ENCODE results near the gene ZNF148.
A peak's percentile ranks its signal among the peaks of the same experiment; 100 is the strongest.

The ZNF148 gene

DNA sequence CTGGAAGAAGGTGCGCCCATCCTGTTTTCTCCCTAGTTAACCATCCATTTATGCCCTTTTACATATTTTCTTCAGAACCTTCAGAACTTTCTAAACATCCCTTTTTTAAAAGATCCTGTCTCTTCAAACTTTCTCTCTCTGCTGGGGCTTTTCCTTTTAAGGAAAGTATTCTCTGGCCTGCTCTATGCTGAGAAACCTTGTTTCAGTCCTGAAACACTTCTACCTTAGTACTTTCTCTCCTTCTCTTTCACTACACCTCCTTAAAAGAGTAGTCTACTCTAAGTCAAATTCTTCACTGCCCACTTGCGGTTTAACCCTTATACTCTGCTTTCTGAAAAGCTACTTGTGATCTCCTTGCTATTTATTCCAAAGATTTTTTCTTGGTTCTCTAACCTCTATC is 97.0 kb downstream of the ZNF148 start:
- no peak for DNase-seq (ENCODE audit: low read depth)

- DNase-seq (ENCODE audit: low read depth), result no peak
Observed at GRCh38 chr3:125271127-125271526, 104.0 kb downstream of the ZNF148 start.

- no peak for DNase-seq (ENCODE audit: low read depth)
Observed at GRCh38 chr3:125267460-125267859, 107.7 kb downstream of the ZNF148 start.

DNA sequence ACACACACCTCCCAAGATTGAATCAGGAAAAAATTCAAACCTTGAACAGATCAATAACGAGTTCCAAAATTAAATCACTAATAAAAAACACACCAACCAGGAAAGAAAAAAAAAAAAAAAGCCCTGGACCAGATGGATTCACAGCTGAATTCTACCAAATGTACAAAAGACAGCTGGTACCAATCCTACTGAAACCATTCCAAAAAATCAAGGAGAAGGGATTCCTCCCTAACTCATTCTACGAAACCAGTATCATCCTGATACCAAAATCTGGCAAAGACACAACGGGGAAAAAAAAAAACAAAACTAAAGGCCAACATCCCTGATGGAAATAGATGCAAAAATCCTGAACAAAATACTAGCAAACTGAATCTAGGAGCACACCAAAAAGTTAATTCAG is 108.2 kb downstream of the ZNF148 start:
- DNase-seq (ENCODE audit: low read depth), result no peak

- no peak for DNase-seq (ENCODE audit: low read depth)
Observed at GRCh38 chr3:125262161-125262560, 113.0 kb downstream of the ZNF148 start.

DNA sequence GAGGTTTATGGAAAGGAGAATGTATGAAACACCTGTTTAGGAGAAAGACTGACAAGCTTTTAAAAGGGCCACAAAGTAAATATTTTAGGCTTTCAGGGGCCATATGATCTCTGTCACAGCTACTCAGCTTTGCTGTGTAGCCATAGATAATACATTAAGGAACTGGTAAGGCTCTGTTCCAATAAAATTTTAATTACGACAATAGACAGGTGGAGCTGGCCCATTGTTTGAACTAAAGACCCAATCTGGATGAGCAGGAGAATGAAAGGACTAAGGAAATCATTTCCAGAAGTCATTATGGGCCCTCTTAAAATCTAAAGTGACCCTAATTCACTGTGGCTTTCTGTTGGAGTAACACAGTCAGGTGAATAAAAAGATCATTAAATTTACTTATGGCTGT is 114.1 kb downstream of the ZNF148 start:
- no peak for DNase-seq (ENCODE audit: low read depth)

DNA sequence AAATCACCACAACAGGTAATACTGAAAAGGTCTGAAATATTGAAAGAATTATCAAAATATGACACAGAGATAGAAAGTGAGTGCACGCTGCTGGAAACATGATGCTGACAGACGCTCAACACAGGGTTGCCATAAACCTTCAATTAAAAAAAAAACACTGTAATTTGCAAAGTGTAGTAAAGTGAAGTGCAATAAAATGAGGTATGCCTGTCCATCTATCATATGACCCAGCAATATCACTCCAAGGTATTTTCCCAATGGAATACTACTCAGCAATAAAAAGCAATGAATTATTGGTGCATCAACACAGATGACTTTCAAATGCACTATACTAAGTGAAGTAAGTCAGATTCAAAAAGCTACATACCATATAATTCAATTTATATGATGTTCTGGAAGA is 115.0 kb downstream of the ZNF148 start:
- DNase-seq (ENCODE audit: low read depth), result no peak

- no peak for DNase-seq (ENCODE audit: low read depth)
Observed at GRCh38 chr3:125257536-125257935, 117.6 kb downstream of the ZNF148 start.

GRCh38 chr3:125256675-125257074 is 118.5 kb downstream of the ZNF148 start:
- no peak for DNase-seq (ENCODE audit: low read depth)

DNA sequence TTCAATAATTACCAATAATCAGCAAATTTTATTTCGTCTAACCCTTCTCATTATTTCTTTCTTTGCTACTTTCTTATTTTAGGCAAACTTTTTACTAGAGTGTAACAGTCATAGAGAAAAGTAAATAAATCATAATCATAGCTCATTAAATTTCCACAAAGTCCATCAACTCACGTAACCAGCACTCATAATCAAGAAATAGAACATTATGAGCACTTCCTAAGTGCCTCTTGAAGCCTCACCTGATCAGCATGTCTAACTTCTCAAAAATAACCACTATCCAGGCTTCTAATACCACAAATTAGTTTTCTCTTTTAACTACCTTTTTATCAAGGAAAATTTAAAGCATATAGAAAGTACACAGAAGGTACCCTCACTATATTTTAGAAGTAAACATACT is 124.2 kb downstream of the ZNF148 start:
- no peak for DNase-seq (ENCODE audit: low read depth)

DNA sequence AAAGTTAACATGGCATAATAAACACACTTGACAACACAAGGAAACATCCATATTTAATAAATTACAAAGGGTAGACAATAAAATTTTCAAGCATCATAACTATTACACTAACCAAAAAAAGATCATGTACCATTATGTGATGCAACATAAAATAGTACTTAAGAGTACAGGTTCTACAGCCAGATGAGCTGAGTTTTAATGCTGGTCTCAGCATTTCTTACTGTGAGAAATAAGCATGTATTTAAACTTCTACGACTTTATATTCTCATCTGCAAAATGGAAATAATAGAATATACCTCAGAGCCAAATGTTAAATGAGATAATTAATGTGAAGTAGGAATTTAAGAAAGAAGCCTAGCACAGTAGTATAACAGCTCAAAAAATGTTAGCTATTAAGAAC is 128.9 kb downstream of the ZNF148 start:
- DNase-seq (ENCODE audit: low read depth), result no peak

DNA sequence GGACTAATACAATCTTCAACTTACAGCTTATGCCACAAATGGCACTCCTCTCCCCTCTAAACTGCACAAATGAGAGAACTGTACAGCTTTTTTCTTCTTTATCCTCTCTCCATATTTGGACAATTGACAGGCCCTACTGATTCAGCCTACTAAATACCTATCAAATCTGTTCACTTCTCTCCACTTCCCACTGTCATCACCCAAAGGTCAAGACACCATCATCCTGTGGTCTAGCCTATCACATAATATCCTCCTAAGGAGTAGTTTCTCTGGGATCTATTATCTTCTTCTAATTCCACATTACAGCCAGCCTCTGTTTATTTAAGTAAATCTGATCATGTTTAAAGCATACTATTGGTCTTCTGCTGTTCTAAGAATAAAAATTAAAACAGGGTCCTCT is 129.6 kb downstream of the ZNF148 start:
- DNase-seq (ENCODE audit: low read depth), result no peak

DNA sequence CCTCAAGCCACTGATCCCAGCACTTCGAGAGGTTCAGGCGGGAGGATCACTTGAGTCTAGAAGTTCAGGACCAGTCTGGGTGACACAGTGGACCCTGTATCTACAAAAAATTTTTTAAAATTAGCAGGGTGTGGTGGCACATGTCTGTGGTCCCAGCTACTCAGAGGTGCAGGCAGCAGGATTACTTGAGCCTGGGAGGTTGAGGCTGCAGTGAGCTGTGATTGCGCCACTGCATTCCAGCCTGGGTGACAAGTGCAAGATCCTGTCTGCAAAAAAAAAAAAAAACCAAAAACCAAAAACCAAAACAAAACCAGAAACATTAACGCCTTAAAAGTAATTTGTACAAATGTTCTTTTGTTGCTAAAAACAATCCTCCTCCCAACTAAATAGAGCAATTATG is 134.6 kb downstream of the ZNF148 start:
- DNase-seq (ENCODE audit: low read depth), result no peak

GRCh38 chr3:125239266-125239665 is 135.9 kb downstream of the ZNF148 start:
- no peak for DNase-seq (ENCODE audit: low read depth)

GRCh38 chr3:125238759-125239158 is 136.4 kb downstream of the ZNF148 start:
- no peak for DNase-seq (ENCODE audit: low read depth)

- DNase-seq (ENCODE audit: low read depth), result no peak
Observed at GRCh38 chr3:125236331-125236903, 138.7 kb downstream of the ZNF148 start.

GRCh38 chr3:125234831-125235230 is 140.3 kb downstream of the ZNF148 start:
- no peak for DNase-seq (ENCODE audit: low read depth)

- DNase-seq (ENCODE audit: low read depth), result no peak
Observed at GRCh38 chr3:125232401-125232800, 142.7 kb downstream of the ZNF148 start.

DNA sequence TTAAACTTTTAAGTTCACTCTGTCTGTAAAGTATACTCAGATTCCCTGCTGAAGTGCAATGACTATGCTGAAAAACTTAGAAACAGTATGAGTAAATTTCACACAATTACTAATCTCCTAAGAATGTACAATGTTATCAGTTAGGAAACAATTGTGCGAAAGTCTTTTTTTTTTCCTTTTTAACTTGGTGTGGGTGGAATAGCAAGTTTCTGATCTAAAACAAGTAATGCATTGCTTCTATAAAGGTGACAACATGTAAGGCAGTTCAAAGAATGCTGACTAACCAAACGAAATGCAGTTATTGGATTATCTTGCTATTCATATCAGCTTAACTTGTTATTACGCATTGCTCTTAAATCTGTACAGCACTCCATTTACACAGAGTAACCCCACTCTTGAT is 143.2 kb downstream of the ZNF148 start:
- DNase-seq (ENCODE audit: low read depth), result peak; percentile 30

DNA sequence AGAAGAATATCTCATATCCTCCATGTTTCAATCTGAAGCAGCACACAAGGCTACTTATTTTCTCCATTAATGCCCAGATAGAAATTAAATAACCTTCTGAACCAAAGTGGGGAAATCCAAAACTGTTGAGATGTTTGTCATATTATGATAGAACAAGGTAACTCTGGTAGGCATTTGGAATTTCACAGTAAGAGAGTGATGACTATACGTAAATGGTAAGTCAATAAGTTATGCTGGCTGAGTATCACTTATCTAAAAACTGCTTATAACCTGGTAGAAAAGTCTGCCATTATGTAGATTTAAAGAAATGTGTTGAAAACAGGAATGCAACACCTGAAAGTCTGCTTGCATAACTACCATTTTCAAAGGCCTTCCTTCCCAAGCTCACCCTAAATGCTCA is 145.4 kb downstream of the ZNF148 start:
- DNase-seq (ENCODE audit: low read depth), result no peak

GRCh38 chr3:125229168-125229567 is 146.0 kb downstream of the ZNF148 start:
- no peak for DNase-seq (ENCODE audit: low read depth)

GRCh38 chr3:125221831-125222230 is 153.3 kb downstream of the ZNF148 start:
- DNase-seq (ENCODE audit: low read depth), result no peak

- no peak for DNase-seq (ENCODE audit: low read depth)
Observed at GRCh38 chr3:125220727-125221429, 154.2 kb downstream of the ZNF148 start.

GRCh38 chr3:125220183-125220582 is 154.9 kb downstream of the ZNF148 start:
- no peak for DNase-seq (ENCODE audit: low read depth)
